Heart left ventricle (tissue), 13 donors: ENCODE data around the gene MAPK10.

Experiments used
- CTCF ChIP-seq, 12 donors: fragments of 200-600 bp; sonication (generic) in 4 of 12; IDR thresholded peaks; one replicate each; pipeline versions ENCODE4 v1.5.0 to v1.8.0; 2018 to 2022; ENCODE audit warnings: antibody characterized with exemption in 12 of 12, mild to moderate bottlenecking in 5 of 12
- POLR2A ChIP-seq, 2 donors: fragments of 450-650 bp; IDR thresholded peaks; one replicate each; pipeline ENCODE4 v1.6.1; 2017; ENCODE audit warnings: antibody characterized with exemption in 2 of 2, mild to moderate bottlenecking in 2 of 2, moderate library complexity in 2 of 2
- donor health status: ischemic (EF 13 %, LVEDD 7.1; RV severe dilation, severe dysfunction).
- donor health status: DM: no; HTN: yes; CAD: no.
- donor health status: DM: no; HTN: no; CAD: no.
- donor health status: ischemic (EF 25% LVEDD 6.9; RV normal size, moderate dysfunction).
- donor health status: ischemic (EF 25% LVEDD 5.7; RV mildly dilated, moderate dysfunction).
- donor health status: ischemic (EF 35%, LVEDD 5.7; RV mildly dilated, moderate dysfunction).
- donor health status: nonischemic (EF 11% LVEDD 7.7; RV severe dilation, severe dysfunction).
- donor health status: DM: yes; HTN: yes; CAD: no.
- donor health status: PGD.
- donor health status: ischemic (EF 29% LVEDD 5.4; RV normal size, mild dysfunction).
- donor health status: nonischemic (EF 23%, LVEDD 6.1; RV moderate dilation, normal function).

DNA sequence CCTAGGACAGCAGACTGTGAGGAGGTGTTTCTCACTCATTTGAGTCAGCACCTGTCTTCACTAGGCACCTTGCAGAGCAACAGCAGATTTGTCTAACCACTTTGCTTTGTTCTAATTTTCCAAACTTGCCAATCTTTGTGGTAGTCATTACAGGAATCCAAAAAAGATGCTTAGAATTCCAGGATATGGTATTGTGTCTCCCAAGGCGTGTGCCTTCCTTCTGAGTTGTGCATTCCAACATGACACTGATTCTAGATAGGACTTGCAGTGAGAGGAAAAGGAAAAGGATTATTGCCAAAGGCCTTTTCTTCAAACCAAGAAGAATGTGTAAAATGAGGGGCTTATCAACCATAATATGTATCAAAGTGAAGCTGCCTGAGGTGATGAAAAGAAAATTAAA is 126.2 kb downstream of the MAPK10 start:
- TF ChIP-seq CTCF (IDR thresholded peaks at IDR 0.05) (no peak), POLR2A (IDR thresholded peaks at IDR 0.05) (no peak)
